HEK293 (cell line): Measurements from ENCODE around the gene HAAO.

Experiments used
- SP3 ChIP-seq: fragments of 450-650 bp; formaldehyde crosslinking; IDR thresholded peaks from 2 replicates; pipeline ENCODE4 v1.5.1; 2016; ENCODE audit warnings: missing biosample characterization, missing genetic modification characterization
- ZNF184 ChIP-seq: fragments of 450-650 bp; IDR thresholded peaks from 2 replicates; pipeline ENCODE4 v1.5.1; 2018; ENCODE audit warnings: missing biosample characterization, mild to moderate bottlenecking, missing genetic modification characterization

DNA sequence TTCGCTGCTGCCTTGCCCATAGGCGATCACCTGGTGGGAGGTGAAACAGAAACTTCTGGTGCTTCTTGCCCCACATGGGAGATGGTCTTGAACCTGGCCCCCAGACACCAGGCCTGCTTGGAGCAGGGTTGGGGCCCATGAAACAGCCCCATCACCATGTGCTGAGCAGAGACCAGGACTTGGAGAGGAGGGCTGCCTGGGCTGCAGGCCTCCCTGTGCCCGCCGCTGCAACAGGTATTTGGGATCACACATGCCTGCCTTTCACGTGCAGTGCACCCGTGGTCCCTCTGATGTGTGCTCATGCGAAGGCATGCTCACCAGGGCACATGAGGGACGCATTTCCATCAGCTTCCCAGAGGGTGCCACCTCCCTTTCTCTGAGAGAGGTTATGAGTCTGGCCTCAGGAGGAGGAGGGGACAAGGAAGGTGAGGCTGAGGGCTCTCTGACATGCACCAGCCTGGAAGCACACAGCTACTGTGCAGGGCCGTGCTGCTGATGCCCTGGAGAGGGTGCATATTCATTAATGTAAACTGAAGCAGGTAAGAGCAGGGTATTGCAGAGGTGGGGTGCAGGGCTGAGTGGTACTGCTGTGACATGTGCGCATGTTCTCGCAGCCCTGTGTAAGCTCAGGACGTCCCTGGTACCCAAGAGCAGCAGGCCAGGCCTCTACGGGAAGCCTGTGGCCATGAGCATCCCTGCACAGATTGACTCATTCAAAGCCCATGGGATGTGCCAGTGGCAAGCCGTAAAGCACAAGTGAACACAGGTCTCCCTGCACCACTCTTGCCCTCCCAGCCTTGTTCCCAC lies 24.3 kb downstream of the HAAO start:
- no peak for TF ChIP-seq SP3 (tag by site-specific recombination)
- no peak for TF ChIP-seq ZNF184
